Prostate gland (tissue), 2 donors: Measurements from ENCODE around the gene RAD23B.

ENCODE experiments used
- CTCF ChIP-seq, 4 experiments: fragments of 200-600 bp in 2 of 4; fragments of 450-650 bp in 2 of 4; sonication (generic) in 2 of 4; IDR thresholded peaks; 1 replicate in 3 of 4; 2 replicates in 1 of 4; pipeline ENCODE4 v1.5.1; 2016 to 2019; ENCODE audit warnings: antibody characterized with exemption in 4 of 4, mild to moderate bottlenecking in 2 of 4, moderate library complexity in 2 of 4
- POLR2AphosphoS5 ChIP-seq: sonication (generic); formaldehyde crosslinking; IDR thresholded peaks from one replicate; pipeline ENCODE4 v1.6.1; 2017; ENCODE audit warnings: antibody characterized with exemption

- TF ChIP-seq CTCF (IDR thresholded peaks at IDR 0.05) (no peak), POLR2AphosphoS5 (no peak)
These were observed 29.4 kb downstream of the RAD23B start for GRCh38 chr9:107312376-107313050.
